Left ventricle myocardium inferior (tissue), 1 donor: ENCODE measurements around the gene CPAMD8. TPM values are rescaled to one million over a fixed set of nuclear protein-coding genes. Genes with fewer than 3 reads are reported as not detected.
"Not testable (repeated sequence)": the region's sequence is repeated elsewhere in the genome, so short reads cannot be mapped to it uniquely, and the experiment has no call there.

ENCODE experiments used
- DNase-seq: peaks from one replicate; pipeline ENCODE4 v3.0.0-alpha.2; 2020
- H3K27ac ChIP-seq: fragments of 200-600 bp; replicated peaks from 2 replicates; pipeline ENCODE4 v1.8.0; 2021
- H3K27me3 ChIP-seq: fragments of 200-600 bp; 2 replicates; pipeline ENCODE4 v1.8.0; 2021; ENCODE audit warnings: low read depth
- H3K36me3 ChIP-seq: fragments of 200-600 bp; 2 replicates; pipeline ENCODE4 v1.8.0; 2021
- H3K4me1 ChIP-seq: fragments of 200-600 bp; 2 replicates; pipeline ENCODE4 v1.8.0; 2021
- H3K4me3 ChIP-seq: fragments of 200-600 bp; 2 replicates; pipeline ENCODE4 v1.8.0; 2021; ENCODE audit warnings: mild to moderate bottlenecking, moderate library complexity
- H3K9me3 ChIP-seq: fragments of 200-600 bp; replicated peaks from 2 replicates; pipeline ENCODE4 v1.8.0; 2021
- intact Hi-C: fragments of 100-400 bp; cut with micrococcal nuclease; formaldehyde crosslinking; loops from one replicate; pipeline ENCODE4 v1.11.0; 2022
- total RNA-seq: library from RNA; stranded (reverse); fragmentation: NEBNext Ultra II Directional; extraction: Animal tissue kit (Norgen Biotek cat#: 25700); gene quantifications from one replicate; pipeline ENCODE4 v1.2.1, GENCODE V29; 2021
- TF ChIP-seq, protein P1 (sequence below): fragments of 200-600 bp; IDR thresholded peaks from 2 replicates; pipeline ENCODE4 v1.8.0; 2021; ENCODE audit warnings: antibody characterized with exemption, mild to moderate bottlenecking, borderline replicate concordance
- donor health status: DM: no; HTN: yes; CAD: no; lungs with severe emphysema.

Gene CPAMD8
- total RNA-seq, 1 donor from 2014 or later = 13.7 TPM

DNA sequence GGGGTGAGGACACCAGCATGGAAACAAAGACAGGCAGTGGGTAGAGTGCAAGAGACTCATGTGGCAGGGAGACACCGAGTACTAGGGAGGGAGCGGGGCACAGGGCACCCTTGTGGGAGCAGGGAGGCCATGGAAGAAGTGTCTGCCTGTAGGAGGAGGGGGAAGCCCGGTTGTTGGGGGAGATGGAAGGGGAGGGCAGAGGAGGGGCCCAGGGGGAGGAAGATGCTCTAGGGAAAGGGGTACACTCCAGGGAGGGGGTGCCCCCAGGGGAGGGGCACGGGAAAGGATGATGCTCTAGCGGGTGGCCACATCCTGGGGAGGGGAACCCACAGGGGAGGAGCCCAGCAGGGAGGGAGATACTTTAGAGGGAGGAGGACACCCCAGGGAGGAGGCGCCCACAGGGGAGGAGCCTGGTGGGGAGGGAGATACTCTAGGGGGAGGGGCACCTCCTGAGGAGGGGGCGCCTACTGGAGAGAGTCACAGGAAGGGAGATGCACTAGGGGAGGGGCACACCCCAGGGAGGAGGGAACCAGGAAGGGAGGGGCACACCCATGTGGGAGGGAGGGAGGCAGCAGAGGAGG is 24.9 kb downstream of the CPAMD8 start:
- H3K4me1 ChIP-seq = no peaks in the 10 kb centered on the region
- H3K27me3 ChIP-seq = peaks cover 4% of the 10 kb centered on the region
- DNase-seq = no peak
- intact Hi-C loops = no loop called here
- H3K27ac ChIP-seq = no peak overlapping the region
- H3K9me3 ChIP-seq = peaks cover 18% of the 10 kb centered on the region
- TF ChIP-seq, protein P1, sequence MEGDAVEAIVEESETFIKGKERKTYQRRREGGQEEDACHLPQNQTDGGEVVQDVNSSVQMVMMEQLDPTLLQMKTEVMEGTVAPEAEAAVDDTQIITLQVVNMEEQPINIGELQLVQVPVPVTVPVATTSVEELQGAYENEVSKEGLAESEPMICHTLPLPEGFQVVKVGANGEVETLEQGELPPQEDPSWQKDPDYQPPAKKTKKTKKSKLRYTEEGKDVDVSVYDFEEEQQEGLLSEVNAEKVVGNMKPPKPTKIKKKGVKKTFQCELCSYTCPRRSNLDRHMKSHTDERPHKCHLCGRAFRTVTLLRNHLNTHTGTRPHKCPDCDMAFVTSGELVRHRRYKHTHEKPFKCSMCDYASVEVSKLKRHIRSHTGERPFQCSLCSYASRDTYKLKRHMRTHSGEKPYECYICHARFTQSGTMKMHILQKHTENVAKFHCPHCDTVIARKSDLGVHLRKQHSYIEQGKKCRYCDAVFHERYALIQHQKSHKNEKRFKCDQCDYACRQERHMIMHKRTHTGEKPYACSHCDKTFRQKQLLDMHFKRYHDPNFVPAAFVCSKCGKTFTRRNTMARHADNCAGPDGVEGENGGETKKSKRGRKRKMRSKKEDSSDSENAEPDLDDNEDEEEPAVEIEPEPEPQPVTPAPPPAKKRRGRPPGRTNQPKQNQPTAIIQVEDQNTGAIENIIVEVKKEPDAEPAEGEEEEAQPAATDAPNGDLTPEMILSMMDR = no peak
- peaks cover 8% of the 10 kb centered on the region for H3K36me3 ChIP-seq
- no peak overlapping the region for H3K4me3 ChIP-seq

DNA sequence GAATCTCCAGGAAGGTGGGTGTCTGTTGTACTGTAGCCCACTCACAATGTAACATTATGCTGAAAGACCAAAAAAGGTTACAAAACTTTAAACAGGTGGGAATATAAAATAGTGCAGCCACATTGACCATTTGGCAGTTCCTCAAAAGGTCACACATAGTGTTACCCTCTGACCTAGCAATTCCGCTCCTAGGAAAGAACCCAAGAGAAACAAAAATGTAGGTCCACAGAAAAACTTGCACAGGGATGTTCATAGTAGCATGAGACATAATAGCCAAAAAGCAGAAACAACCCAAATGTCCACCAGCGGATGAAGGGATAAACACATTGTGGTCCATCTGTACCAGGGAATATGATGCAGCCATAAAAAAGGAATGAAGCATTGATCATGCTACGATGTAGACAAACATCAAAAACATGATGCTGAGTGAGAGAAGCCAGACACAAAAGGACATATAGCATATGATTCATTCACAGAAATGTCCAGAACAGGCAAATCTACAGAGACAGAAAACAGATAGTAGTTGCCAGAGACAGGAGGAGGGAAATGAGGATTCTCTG is 27.9 kb downstream of the CPAMD8 start:
- TF ChIP-seq, protein P1 = no peak

DNA sequence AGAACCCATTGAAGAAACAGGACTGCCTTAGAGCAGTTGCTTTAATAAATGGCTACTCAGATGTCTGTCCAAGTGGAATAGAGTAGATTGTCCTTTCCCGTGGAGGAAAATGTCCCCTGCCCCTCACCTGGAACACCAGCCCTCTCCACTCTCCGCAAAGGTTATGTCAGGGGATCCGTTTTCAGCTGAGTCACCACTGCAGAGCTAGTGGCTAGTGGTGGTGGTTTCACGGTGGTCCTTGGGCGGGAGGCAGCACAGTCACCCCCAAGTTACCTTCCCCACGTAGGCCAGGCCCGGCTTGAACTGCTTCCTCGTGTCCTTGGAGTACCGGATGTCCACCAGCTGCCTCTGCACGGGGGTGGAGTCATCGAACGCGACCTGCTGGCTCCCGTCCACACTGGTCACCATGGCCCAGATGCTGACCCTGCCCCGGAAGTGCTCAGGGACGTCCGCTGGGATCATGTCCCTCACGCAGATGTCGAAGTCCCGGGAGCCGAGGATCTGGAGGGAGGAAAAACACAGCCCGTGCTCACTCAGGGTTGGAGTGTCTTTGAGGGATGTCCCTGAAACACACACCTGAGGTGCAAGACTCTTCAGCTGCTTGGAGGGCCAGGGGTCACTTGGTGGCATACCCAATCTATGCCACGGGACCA is 29.6 kb downstream of the CPAMD8 start:
- H3K4me3 ChIP-seq, H3K27me3 ChIP-seq, intact Hi-C loops, H3K4me1 ChIP-seq, DNase-seq, H3K27ac ChIP-seq: not testable (repeated sequence)
- Histone ChIP-seq H3K36me3 (peaks cover 26% of the 10 kb centered on the region), H3K9me3 (peaks cover 31% of the 10 kb centered on the region)

More for the DNA sequence above, 27.9 kb downstream of the CPAMD8 start:
- Histone ChIP-seq H3K4me1 (no peaks in the 10 kb centered on the region), H3K36me3 (peaks cover 13% of the 10 kb centered on the region), H3K4me3 (no peak overlapping the region), H3K27me3 (peaks cover 4% of the 10 kb centered on the region), H3K9me3 (peaks cover 24% of the 10 kb centered on the region), H3K27ac (no peak overlapping the region)
- intact Hi-C loops = no loop called here
- no peak for DNase-seq

DNA sequence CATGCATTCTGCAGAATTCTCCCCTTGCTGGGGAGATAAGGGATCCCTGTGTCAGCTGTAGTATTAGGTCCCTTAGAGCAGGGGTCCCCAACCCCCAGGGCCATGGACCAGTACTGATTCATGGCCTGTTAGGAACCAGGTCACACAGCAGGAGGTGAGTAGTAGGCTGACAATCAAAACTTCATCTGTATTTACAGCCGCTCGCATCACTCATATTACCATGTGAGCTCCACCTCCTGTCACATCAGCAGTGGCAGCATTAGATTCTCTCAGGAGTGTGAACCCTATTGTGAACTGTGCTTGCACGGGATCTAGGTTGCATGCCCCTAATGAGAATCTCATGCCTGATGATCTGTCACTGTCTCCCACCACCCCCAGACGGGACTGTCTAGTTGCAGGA is 37.9 kb downstream of the CPAMD8 start:
- no peak for DNase-seq
- TF ChIP-seq, protein P1 = no peak
- intact Hi-C loops = no loop called here

DNA sequence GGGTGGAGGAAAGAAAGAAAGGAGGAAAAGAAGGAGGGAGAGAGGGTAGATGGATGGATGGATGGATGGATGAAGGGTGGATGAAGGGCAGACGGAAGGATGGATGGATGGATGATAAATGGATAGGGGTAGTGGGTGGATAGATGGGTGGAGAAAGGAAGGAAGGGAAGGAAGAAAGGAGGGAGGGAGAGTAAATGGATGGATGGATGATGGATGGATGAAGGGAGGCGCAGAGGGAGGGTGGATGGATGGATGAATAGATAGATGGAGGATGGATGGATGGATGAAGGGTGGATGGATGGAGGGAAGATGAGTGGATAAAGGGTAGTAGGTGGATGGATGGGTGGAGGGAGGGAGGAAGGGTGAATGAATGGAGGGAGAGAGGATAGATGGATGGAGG is 41.2 kb downstream of the CPAMD8 start:
- H3K27me3 ChIP-seq = no peaks in the 10 kb centered on the region
- peaks cover 3% of the 10 kb centered on the region for H3K36me3 ChIP-seq
- peaks cover 8% of the 10 kb centered on the region for H3K4me1 ChIP-seq
- no peak overlapping the region for H3K4me3 ChIP-seq
- intact Hi-C loops = no loop called here
- peak overlapping the region; percentile 79 for H3K27ac ChIP-seq
- TF ChIP-seq, protein P1 = no peak
- H3K9me3 ChIP-seq = peaks cover 21% of the 10 kb centered on the region
- no peak for DNase-seq

More for the DNA sequence above, 37.9 kb downstream of the CPAMD8 start:
- Histone ChIP-seq H3K4me1 (peaks cover 8% of the 10 kb centered on the region), H3K36me3 (peaks cover 12% of the 10 kb centered on the region), H3K4me3 (no peak overlapping the region), H3K9me3 (peaks cover 20% of the 10 kb centered on the region), H3K27me3 (no peaks in the 10 kb centered on the region), H3K27ac (no peak overlapping the region)

DNA sequence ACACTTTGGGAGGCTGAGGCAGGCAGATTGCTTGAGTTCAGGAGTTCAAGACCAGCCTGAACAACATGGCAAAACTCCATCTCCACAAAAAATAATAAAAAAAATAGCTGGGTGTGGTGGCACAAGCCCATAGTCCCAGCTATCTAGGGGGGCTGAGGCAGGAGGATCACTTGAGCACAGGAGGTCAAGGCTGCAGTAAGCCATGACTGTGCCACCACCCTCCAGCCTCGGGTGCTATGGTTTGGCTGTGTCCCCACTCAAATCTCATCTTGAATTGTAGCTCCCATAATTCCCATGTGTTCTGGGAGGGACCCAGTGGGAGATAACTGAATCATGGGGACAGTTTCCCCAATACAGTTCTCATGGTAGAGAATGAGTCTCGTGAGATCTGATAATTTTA is 44.0 kb downstream of the CPAMD8 start:
- DNase-seq = not testable (repeated sequence)

More for the DNA sequence above, 44.0 kb downstream of the CPAMD8 start:
- H3K27me3 ChIP-seq, H3K4me1 ChIP-seq, H3K27ac ChIP-seq, H3K36me3 ChIP-seq, intact Hi-C loops, H3K4me3 ChIP-seq: not testable (repeated sequence)
- H3K9me3 ChIP-seq = peaks cover 21% of the 10 kb centered on the region
